ENCODE data around the gene APH1A.
"Not testable (repeated sequence)": the region's sequence is repeated elsewhere in the genome, so short reads cannot be mapped to it uniquely, and the experiment has no call there.

Gene APH1A

GRCh38 chr1:150267896-150268295 is 920 bp downstream of the APH1A start:
- DNase-seq: no peak

GRCh38 chr1:150263549-150263948 is 5.3 kb downstream of the APH1A start:
- no peak for DNase-seq

- DNase-seq: no peak
Measured at GRCh38 chr1:150262388-150263320, 6.2 kb downstream of the APH1A start.

GRCh38 chr1:150261367-150261766 is 7.4 kb downstream of the APH1A start:
- DNase-seq: no peak

- DNase-seq: no peak
Measured at GRCh38 chr1:150259758-150260669, 8.8 kb downstream of the APH1A start.

GRCh38 chr1:150259217-150259616 is 9.6 kb downstream of the APH1A start:
- no peak for DNase-seq

GRCh38 chr1:150257624-150258585 is 10.9 kb downstream of the APH1A start, which contains the start of gene CA14:
TSS of gene CA14 (plus strand) at chr1:150257774. CDS start at chr1:150258129, 355 bp downstream.
- DNase-seq: no peak

GRCh38 chr1:150256554-150257341 is 12.1 kb downstream of the APH1A start:
- no peak for DNase-seq

GRCh38 chr1:150256198-150256553 is 12.6 kb downstream of the APH1A start:
- DNase-seq: no peak

GRCh38 chr1:150249936-150250335 is 18.9 kb downstream of the APH1A start:
- DNase-seq: no peak

- no peak for DNase-seq
Measured at GRCh38 chr1:150243003-150243402, 25.8 kb downstream of the APH1A start.

- DNase-seq: no peak
Measured at GRCh38 chr1:150237746-150238145, 31.1 kb downstream of the APH1A start.

- not testable (repeated sequence) for DNase-seq
Measured at GRCh38 chr1:150237176-150237575, 31.6 kb downstream of the APH1A start.

- no peak for DNase-seq
Measured at GRCh38 chr1:150236614-150237100, 32.2 kb downstream of the APH1A start.

- peak; percentile 96 for DNase-seq
Measured at GRCh38 chr1:150235852-150236613, 32.8 kb downstream of the APH1A start, which contains the start of gene ANP32E. TSS of gene ANP32E (minus strand) at chr1:150236112. CDS start at chr1:150235786, 326 bp downstream.

- peak; percentile 20 for DNase-seq
Measured at GRCh38 chr1:150235294-150235851, 33.4 kb downstream of the APH1A start.

- peak; percentile 91 for DNase-seq
Measured at GRCh38 chr1:150234566-150235293, 34.1 kb downstream of the APH1A start.

GRCh38 chr1:150234309-150234565 is 34.6 kb downstream of the APH1A start:
- no peak for DNase-seq

Measured in stimulated activated CD4-positive, alpha-beta T cell treated with anti-CD3 and anti-CD28 coated beads, Interleukin-1b, Interleukin-23, amount 100 ng/mL, for 48 hours (primary cell).